ENCODE measurements around the gene HSD17B11.
"Not testable (repeated sequence)": the region's sequence is repeated elsewhere in the genome, so short reads cannot be mapped to it uniquely, and the experiment has no call there.

The HSD17B11 gene

DNA sequence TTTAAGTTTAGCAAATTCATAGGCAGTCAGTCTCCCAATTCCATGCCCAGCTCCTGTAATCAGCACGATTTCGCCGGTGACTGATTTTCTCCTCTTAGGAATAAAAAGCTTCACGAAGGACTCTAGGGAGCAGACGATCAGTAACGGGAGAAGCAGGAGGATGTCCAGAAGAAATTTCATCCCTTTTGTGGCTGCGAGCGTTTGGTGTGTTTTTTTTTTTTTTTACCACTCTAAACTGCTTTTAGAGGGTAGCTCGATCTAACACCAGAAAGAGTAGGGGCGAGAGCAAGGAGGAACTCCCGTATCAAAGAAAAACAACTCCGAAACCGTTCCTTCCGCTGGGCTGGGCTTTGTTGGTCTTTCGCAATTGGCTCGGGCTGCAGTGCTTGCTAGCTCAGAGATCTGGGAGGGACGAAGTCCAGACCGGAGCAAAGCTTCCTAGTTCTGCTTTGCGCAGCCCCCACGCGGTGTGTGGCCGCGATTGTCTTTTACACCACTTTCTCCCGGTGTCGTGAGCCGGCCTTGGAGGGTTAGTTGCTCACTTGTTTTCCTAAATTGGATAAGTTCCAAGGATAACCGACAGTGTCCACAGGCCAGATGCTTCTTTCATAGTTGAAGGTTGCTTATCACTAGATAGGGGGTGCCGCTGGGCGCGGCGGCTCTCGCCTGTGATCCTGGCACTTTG is at the start of gene HSD17B11:
TSS of gene HSD17B11 (minus strand) at position 298 of the 685 bp plus-strand sequence. CDS start at position 180, 118 bp downstream.
- Mint-ChIP-seq H3K4me3 (peak within 1 kb of the TSS; percentile 92), H3K27me3 (no peaks in the 10 kb centered on the region), H3K27ac (ENCODE audit: low read depth) (peak within 1 kb of the TSS; percentile 95), H3K4me1 (peaks cover 37% of the 10 kb centered on the region), H3K9me3 (no peaks in the 10 kb centered on the region), H3K36me3 (ENCODE audit: insufficient read depth) (peaks cover 4% of the 10 kb centered on the region)
- DNase-seq (ENCODE audit: low spot score in 2 of 2): peak; percentile 53 to 67
- peak; percentile 98 for ATAC-seq (replicated peaks; ENCODE audit: extremely low read depth, poor library complexity, severe bottlenecking)

- no peak overlapping the region for H3K4me3 Mint-ChIP-seq
- H3K9me3 Mint-ChIP-seq: no peaks in the 10 kb centered on the region
- DNase-seq (ENCODE audit: low spot score in 2 of 2) (no peak), ATAC-seq (replicated peaks; ENCODE audit: extremely low read depth, poor library complexity, severe bottlenecking) (no peak)
- peaks cover 9% of the 10 kb centered on the region for H3K36me3 Mint-ChIP-seq (ENCODE audit: insufficient read depth)
- peaks cover 37% of the 10 kb centered on the region for H3K4me1 Mint-ChIP-seq
- H3K27ac Mint-ChIP-seq (ENCODE audit: low read depth): no peak overlapping the region
- no peaks in the 10 kb centered on the region for H3K27me3 Mint-ChIP-seq
Measured at GRCh38 chr4:87433342-87433741, 42.4 kb upstream of the HSD17B11 start.

- no peaks in the 10 kb centered on the region for H3K9me3 Mint-ChIP-seq
- peak overlapping the region; percentile 69 for H3K27ac Mint-ChIP-seq (ENCODE audit: low read depth)
- no peak for ATAC-seq (replicated peaks; ENCODE audit: extremely low read depth, poor library complexity, severe bottlenecking)
Measured at GRCh38 chr4:87430038-87430437, 39.0 kb upstream of the HSD17B11 start.

DNA sequence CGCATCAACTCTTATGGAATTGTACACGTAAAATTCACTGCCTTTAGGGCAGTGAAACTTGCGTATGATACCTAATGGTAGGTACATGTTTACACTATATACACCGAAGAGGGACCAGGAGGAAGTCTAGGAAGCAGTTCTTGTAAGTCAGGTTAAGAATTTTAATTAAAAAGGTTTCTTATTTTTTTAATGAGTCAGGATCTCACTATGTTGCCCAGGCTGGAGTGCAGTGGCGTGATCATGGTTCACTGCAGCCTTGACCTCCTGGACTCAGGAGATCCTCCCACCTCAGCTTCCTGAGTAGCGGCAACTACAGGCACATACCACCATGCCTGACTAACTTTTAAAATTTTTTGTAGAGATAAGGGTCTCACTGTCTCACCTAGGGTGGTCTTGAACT is 38.0 kb upstream of the HSD17B11 start:
- ATAC-seq (replicated peaks; ENCODE audit: extremely low read depth, poor library complexity, severe bottlenecking) (no peak), DNase-seq (ENCODE audit: low spot score in 2 of 2) (no peak)
- no peaks in the 10 kb centered on the region for H3K36me3 Mint-ChIP-seq (ENCODE audit: insufficient read depth)
- peaks cover 42% of the 10 kb centered on the region for H3K4me1 Mint-ChIP-seq
- H3K4me3 Mint-ChIP-seq: no peak overlapping the region
- no peak overlapping the region for H3K27ac Mint-ChIP-seq (ENCODE audit: low read depth)
- no peaks in the 10 kb centered on the region for H3K27me3 Mint-ChIP-seq
- no peaks in the 10 kb centered on the region for H3K9me3 Mint-ChIP-seq

More at GRCh38 chr4:87430038-87430437, 39.0 kb upstream of the HSD17B11 start:
- no peak for DNase-seq (ENCODE audit: low spot score in 2 of 2)
- Mint-ChIP-seq H3K36me3 (ENCODE audit: insufficient read depth) (no peaks in the 10 kb centered on the region), H3K4me1 (peaks cover 37% of the 10 kb centered on the region), H3K27me3 (no peaks in the 10 kb centered on the region), H3K4me3 (no peak overlapping the region)

- no peaks in the 10 kb centered on the region for H3K9me3 Mint-ChIP-seq
- no peaks in the 10 kb centered on the region for H3K27me3 Mint-ChIP-seq
- H3K36me3 Mint-ChIP-seq (ENCODE audit: insufficient read depth): peaks cover 4% of the 10 kb centered on the region
- H3K4me1 Mint-ChIP-seq: peaks cover 47% of the 10 kb centered on the region
- no peak for DNase-seq (ENCODE audit: low spot score in 2 of 2)
- no peak for ATAC-seq (replicated peaks; ENCODE audit: extremely low read depth, poor library complexity, severe bottlenecking)
- no peak overlapping the region for H3K27ac Mint-ChIP-seq (ENCODE audit: low read depth)
- no peak overlapping the region for H3K4me3 Mint-ChIP-seq
Measured at GRCh38 chr4:87427518-87427868, 36.5 kb upstream of the HSD17B11 start.

DNA sequence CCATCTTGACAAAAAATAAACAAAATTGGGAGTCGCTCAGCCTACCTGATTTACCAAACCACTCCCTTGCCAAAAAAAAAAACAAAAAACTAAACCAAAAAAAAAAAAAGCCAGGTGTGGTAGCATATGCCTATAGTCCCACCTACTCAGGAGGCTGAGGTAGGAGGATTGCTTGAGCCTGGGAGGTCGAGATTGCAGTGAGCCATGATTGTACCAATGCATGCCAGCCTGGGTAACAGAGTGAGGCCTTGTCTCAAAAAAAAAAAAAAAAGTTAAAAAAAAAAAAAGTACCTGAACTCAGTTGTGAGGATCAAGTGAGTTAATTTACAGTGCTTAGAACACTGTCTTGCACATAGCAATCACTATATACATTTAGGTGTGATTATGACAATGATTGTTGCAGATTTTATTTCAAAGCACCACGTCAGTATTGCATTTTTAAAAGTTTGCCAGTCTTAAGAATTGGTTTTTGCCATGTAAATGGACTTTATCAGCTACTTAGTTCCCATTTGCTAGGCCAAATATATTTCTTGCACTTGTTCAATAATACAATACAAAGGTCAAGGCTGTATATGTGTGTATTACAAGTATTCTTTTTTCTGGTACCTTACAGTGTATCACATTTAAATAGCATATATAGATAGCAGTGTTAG is 36.0 kb upstream of the HSD17B11 start:
- Mint-ChIP-seq H3K27me3 (no peaks in the 10 kb centered on the region), H3K27ac (ENCODE audit: low read depth) (no peak overlapping the region), H3K4me1 (peaks cover 48% of the 10 kb centered on the region), H3K9me3 (no peaks in the 10 kb centered on the region), H3K36me3 (ENCODE audit: insufficient read depth) (peaks cover 8% of the 10 kb centered on the region), H3K4me3 (no peak overlapping the region)
- no peak for DNase-seq (ENCODE audit: low spot score in 2 of 2)
- ATAC-seq (replicated peaks; ENCODE audit: extremely low read depth, poor library complexity, severe bottlenecking): no peak

DNA sequence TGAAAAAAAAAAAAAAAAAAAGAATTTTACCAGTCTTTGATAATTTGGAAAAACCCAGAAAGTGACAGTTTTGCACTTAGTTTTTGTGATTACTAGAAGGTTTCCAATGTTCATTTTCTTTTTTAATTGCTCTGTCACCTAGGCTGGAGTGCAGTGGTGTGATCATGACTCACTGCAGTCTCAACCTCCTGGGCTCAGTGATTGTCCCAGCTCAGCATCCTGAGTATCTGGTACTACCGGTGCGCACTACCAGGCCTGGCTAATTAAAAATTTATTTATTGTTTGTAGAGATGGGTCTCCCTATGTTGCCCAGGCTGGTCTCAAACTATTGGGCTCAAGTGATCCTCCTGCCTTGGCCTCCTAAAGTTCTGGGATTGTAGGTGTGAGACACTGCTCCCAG is 34.7 kb upstream of the HSD17B11 start:
- Mint-ChIP-seq H3K27me3 (no peaks in the 10 kb centered on the region), H3K9me3 (no peaks in the 10 kb centered on the region), H3K4me1 (peaks cover 42% of the 10 kb centered on the region), H3K36me3 (ENCODE audit: insufficient read depth) (peaks cover 13% of the 10 kb centered on the region), H3K4me3 (no peak overlapping the region), H3K27ac (ENCODE audit: low read depth) (no peak overlapping the region)
- ATAC-seq (replicated peaks; ENCODE audit: extremely low read depth, poor library complexity, severe bottlenecking) (no peak), DNase-seq (ENCODE audit: low spot score in 2 of 2) (no peak)

DNA sequence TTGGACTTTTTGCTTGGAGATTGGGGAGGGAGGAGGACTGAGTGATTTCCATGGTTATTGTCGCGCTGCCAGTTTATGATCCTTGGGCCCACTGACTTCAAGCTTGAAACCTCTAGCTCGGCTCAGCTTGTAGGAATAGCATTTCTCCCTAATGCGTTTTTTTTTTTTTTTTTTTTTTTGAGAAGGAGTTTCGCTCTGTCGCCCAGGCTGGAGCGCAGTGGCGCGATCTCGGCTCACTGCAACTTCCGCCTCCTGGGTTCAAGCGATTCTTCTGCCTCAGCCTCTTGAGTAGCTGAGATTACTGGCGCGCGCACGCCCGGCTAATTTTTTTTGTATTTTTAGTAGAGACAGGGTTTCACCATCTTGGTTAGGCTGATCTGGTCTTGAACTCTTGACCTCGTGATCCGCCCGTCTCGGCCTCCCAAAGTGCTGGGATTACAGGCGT is 33.1 kb upstream of the HSD17B11 start:
- Mint-ChIP-seq H3K36me3 (ENCODE audit: insufficient read depth) (peaks cover 13% of the 10 kb centered on the region), H3K4me3 (peak overlapping the region; percentile 97), H3K4me1 (peaks cover 31% of the 10 kb centered on the region), H3K27ac (ENCODE audit: low read depth) (peak overlapping the region; percentile 98)
- H3K27me3 Mint-ChIP-seq; ATAC-seq (replicated peaks; ENCODE audit: extremely low read depth, poor library complexity, severe bottlenecking); DNase-seq (ENCODE audit: low spot score in 2 of 2); H3K9me3 Mint-ChIP-seq: not testable (repeated sequence)

GRCh38 chr4:87423317-87424098 is 32.5 kb upstream of the HSD17B11 start:
- no peak for ATAC-seq (replicated peaks; ENCODE audit: extremely low read depth, poor library complexity, severe bottlenecking)
- Mint-ChIP-seq H3K27me3 (no peaks in the 10 kb centered on the region), H3K4me1 (peaks cover 26% of the 10 kb centered on the region), H3K36me3 (ENCODE audit: insufficient read depth) (peaks cover 13% of the 10 kb centered on the region), H3K9me3 (no peaks in the 10 kb centered on the region), H3K4me3 (peak overlapping the region; percentile 97), H3K27ac (ENCODE audit: low read depth) (peak overlapping the region; percentile 98)
- DNase-seq (ENCODE audit: low spot score in 2 of 2): no peak

DNA sequence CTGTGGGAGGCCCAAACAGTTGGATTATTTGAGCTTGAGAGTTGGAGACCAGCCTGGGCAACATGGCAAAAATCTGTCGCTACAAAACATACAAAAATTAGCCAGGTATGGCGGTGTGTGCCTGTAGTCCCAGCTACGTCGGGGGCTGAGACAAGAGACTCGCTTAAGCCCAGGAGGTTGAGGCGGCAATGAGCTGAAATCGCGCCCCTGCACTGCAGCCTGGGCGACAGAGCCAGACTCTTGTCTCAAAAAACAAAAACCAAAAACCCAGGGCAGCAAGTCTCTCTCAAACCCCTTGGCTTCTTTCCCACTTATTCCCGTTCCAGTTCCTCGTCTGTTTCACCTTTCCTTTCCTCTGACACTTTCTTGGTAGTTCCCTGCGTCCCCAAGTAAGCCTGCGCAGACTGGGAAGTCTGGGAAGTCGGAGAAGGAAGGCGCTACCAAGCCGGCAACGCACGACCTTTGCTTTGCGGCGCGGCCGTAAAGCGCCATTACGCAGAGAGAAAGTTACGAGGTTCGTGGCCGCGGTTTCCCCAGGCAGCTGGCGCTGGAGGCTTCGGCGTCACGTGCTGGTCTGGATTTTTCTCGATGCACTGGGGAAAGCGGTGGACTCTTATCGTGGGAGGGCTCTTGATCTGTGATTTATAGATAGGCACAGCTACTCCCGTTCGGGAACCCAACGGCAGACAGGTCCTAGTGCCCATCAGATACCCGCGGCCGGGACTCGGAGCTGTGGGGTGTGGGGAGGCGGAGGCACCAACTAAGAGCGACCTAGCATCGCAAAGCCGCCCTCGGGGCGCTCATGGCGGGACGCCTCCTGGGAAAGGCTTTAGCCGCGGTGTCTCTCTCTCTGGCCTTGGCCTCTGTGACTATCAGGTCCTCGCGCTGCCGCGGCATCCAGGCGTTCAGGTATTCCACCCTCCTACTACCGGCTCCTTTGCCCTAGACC is 31.4 kb upstream of the HSD17B11 start, which contains the start of gene NUDT9:
TSS of gene NUDT9 (plus strand) at position 470 of the 949 bp plus-strand sequence. CDS start at position 803, 333 bp downstream.
- H3K27me3 Mint-ChIP-seq: no peaks in the 10 kb centered on the region
- peaks cover 26% of the 10 kb centered on the region for H3K4me1 Mint-ChIP-seq
- peak; percentile 80 to 83 for DNase-seq (ENCODE audit: low spot score in 2 of 2)
- H3K36me3 Mint-ChIP-seq (ENCODE audit: insufficient read depth): peaks cover 13% of the 10 kb centered on the region
- H3K27ac Mint-ChIP-seq (ENCODE audit: low read depth): peak within 1 kb of the TSS; percentile 98
- ATAC-seq (replicated peaks; ENCODE audit: extremely low read depth, poor library complexity, severe bottlenecking): peak; percentile 89
- H3K9me3 Mint-ChIP-seq: no peaks in the 10 kb centered on the region
- peak within 1 kb of the TSS; percentile 97 for H3K4me3 Mint-ChIP-seq

DNA sequence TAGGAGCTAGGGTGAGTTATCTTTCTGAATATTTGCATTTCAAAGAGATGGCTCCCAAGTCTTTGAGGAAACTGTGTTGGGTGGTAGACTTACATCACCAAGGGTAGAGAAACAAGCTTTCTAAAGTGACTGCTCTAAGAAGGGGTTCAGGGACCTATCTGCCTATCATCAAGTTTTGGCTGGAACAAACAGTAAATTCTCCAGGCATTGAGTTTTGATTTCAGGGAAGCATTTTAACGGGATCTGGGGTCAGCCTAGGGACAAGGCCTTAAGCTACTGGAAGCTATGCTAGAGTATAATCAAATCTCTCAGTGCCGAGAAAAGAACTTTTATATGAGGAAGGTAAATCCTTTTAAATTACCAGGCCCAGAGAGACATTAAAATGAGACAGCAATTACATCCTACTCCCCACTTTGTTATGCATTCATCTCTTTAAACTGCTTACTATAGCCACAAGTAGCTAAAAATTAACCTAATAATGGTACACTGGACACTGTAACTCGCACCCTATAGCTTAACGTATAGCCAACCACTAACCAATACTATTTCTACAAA is 29.4 kb upstream of the HSD17B11 start:
- peaks cover 26% of the 10 kb centered on the region for H3K4me1 Mint-ChIP-seq
- no peaks in the 10 kb centered on the region for H3K9me3 Mint-ChIP-seq
- H3K36me3 Mint-ChIP-seq (ENCODE audit: insufficient read depth): peaks cover 13% of the 10 kb centered on the region
- DNase-seq (ENCODE audit: low spot score in 2 of 2) (no peak), ATAC-seq (replicated peaks; ENCODE audit: extremely low read depth, poor library complexity, severe bottlenecking) (no peak)
- no peak overlapping the region for H3K4me3 Mint-ChIP-seq
- H3K27me3 Mint-ChIP-seq: peaks cover 9% of the 10 kb centered on the region
- H3K27ac Mint-ChIP-seq (ENCODE audit: low read depth): no peak overlapping the region

Data from central memory CD8-positive, alpha-beta T cell (primary cell).